RWPE2 (cell line): ENCODE data around the gene THTPA.
"Not testable (repeated sequence)": the region's sequence is repeated elsewhere in the genome, so short reads cannot be mapped to it uniquely, and the experiment has no call there.

Experiments
- ATAC-seq: fragments of 200-7000 bp; cut with Tn5 transposase; 3 replicates; pipeline ENCODE4 v1.9.1; 2021; ENCODE audit warnings: low read depth
- DNase-seq: peaks from one replicate; pipeline ENCODE4 v3.0.0-alpha.2; 2020; ENCODE audit warnings: low spot score
- H3K27ac ChIP-seq: fragments of 450-650 bp; 2 replicates; pipeline ENCODE4 v1.5.1; 2017; ENCODE audit warnings: mild to moderate bottlenecking; ENCODE audit not compliant: poor library complexity, severe bottlenecking
- H3K27me3 ChIP-seq: fragments of 250-450 bp; sonication (Bioruptor Pico); 2 replicates; pipeline ENCODE4 v1.5.1; 2021; ENCODE audit warnings: mild to moderate bottlenecking, moderate library complexity; ENCODE audit not compliant: insufficient read depth, poor library complexity, severe bottlenecking
- H3K36me3 ChIP-seq: fragments of 250-450 bp; sonication (Bioruptor Pico); 2 replicates; pipeline ENCODE4 v1.5.1; 2020; ENCODE audit warnings: low read depth, mild to moderate bottlenecking, moderate library complexity
- H3K4me1 ChIP-seq: fragments of 250-450 bp; sonication (Bioruptor Pico); 2 replicates; pipeline ENCODE4 v1.5.1; 2021; ENCODE audit warnings: mild to moderate bottlenecking, moderate library complexity; ENCODE audit not compliant: insufficient read depth, poor library complexity, severe bottlenecking
- H3K4me3 ChIP-seq: fragments of 250-450 bp; sonication (Bioruptor Pico); 2 replicates; pipeline ENCODE4 v1.5.1; 2021; ENCODE audit warnings: mild to moderate bottlenecking, moderate library complexity; ENCODE audit not compliant: severe bottlenecking
- H3K9me3 ChIP-seq: fragments of 250-450 bp; sonication (Bioruptor Pico); 2 replicates; pipeline ENCODE4 v1.5.1; 2021; ENCODE audit warnings: mild to moderate bottlenecking, moderate library complexity; ENCODE audit not compliant: severe bottlenecking
- TF ChIP-seq, protein P1 (sequence below): fragments of 450-650 bp; IDR thresholded peaks from one replicate; pipeline ENCODE4 v1.5.1; 2017; ENCODE audit warnings: mild to moderate bottlenecking, moderate library complexity; ENCODE audit not compliant: poor library complexity, severe bottlenecking

The THTPA gene

DNA sequence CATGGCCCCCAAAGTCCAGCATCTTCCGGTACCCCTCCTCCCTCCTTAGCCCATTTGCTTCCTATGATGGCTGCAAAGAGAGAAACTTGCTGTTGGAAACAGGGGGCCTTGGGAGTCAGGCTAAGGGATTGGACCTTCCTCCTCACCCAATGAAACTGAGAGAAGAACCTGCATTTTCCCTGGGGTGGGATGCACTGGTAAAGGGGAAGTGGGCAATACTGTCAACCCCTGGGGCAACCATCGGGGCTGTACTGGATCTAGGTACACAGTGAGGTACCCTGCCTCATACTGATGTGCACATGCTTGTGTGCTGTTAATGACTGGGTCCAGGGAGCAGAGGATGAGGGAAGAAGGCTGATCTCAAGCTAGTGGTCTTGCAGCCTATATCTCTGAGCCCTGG is 33.5 kb downstream of the THTPA start:
- H3K9me3 ChIP-seq, result no peaks in the 10 kb centered on the region
- no peak overlapping the region for H3K27ac ChIP-seq
- ATAC-seq (no peak), DNase-seq (no peak)
- H3K4me1 ChIP-seq, result no peaks in the 10 kb centered on the region
- H3K27me3 ChIP-seq, result no peaks in the 10 kb centered on the region
- no peak overlapping the region for H3K4me3 ChIP-seq
- H3K36me3 ChIP-seq, result no peaks in the 10 kb centered on the region
- TF ChIP-seq, protein P1, sequence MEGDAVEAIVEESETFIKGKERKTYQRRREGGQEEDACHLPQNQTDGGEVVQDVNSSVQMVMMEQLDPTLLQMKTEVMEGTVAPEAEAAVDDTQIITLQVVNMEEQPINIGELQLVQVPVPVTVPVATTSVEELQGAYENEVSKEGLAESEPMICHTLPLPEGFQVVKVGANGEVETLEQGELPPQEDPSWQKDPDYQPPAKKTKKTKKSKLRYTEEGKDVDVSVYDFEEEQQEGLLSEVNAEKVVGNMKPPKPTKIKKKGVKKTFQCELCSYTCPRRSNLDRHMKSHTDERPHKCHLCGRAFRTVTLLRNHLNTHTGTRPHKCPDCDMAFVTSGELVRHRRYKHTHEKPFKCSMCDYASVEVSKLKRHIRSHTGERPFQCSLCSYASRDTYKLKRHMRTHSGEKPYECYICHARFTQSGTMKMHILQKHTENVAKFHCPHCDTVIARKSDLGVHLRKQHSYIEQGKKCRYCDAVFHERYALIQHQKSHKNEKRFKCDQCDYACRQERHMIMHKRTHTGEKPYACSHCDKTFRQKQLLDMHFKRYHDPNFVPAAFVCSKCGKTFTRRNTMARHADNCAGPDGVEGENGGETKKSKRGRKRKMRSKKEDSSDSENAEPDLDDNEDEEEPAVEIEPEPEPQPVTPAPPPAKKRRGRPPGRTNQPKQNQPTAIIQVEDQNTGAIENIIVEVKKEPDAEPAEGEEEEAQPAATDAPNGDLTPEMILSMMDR, result no peak

- DNase-seq (no peak), ATAC-seq (no peak)
- Histone ChIP-seq H3K4me1 (no peaks in the 10 kb centered on the region), H3K27me3 (no peaks in the 10 kb centered on the region), H3K36me3 (no peaks in the 10 kb centered on the region), H3K4me3 (no peak overlapping the region), H3K27ac (no peak overlapping the region), H3K9me3 (no peaks in the 10 kb centered on the region)
- TF ChIP-seq, protein P1, result no peak
Measured at GRCh38 chr14:23590198-23590597, 34.1 kb downstream of the THTPA start.

DNA sequence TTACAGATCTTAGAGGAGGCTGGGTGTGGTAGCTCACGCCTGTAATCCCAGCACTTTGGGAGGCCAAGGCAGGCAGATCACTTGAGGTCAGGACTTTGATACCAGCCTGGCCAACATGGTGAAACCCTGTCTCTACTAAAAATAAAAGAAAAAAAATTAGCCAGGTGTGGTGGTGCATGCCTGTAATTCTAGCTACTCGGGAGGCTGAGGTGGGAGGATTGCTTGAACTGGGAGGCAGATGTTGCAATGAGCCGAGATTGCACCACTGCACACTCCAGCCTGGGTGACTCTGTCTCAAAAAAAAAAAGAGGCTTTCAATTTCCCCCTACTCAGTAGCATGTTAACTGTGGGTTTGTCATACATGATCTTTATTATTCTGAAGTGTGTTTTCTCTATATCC is 38.1 kb downstream of the THTPA start:
- not testable (repeated sequence) for H3K4me3 ChIP-seq, H3K4me1 ChIP-seq, H3K9me3 ChIP-seq, H3K27ac ChIP-seq, DNase-seq, H3K27me3 ChIP-seq, ATAC-seq, H3K36me3 ChIP-seq

- TF ChIP-seq, protein P1, result no peak
- Histone ChIP-seq H3K36me3 (no peaks in the 10 kb centered on the region), H3K27ac (no peak overlapping the region), H3K4me3 (no peak overlapping the region), H3K27me3 (no peaks in the 10 kb centered on the region), H3K4me1 (no peaks in the 10 kb centered on the region), H3K9me3 (no peaks in the 10 kb centered on the region)
- DNase-seq, result no peak
- no peak for ATAC-seq
Measured at GRCh38 chr14:23600322-23600707, 44.2 kb downstream of the THTPA start.

DNA sequence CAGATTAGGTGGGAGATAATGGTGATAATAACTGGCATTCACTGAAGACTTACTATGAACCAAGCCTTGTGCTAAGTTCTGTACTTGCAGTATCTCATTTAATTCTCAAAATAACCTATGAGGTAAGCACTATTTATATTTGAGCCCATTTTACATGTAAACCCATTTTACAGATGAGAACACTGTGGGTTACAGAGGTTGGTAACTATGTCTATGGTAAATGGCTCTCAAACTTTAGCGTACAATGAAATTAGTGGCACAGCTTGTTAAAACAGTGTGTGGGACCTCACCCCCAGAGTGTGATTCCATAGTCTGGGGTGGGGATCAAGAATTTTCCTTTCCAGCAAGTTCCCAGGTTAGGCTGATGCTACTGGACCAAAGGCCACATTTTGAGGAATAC is 44.7 kb downstream of the THTPA start:
- no peak for ATAC-seq

More for the DNA sequence above, 44.7 kb downstream of the THTPA start:
- Histone ChIP-seq H3K36me3 (no peaks in the 10 kb centered on the region), H3K4me1 (no peaks in the 10 kb centered on the region), H3K4me3 (no peak overlapping the region), H3K9me3 (no peaks in the 10 kb centered on the region), H3K27ac (no peak overlapping the region), H3K27me3 (no peaks in the 10 kb centered on the region)
- DNase-seq, result no peak
- TF ChIP-seq, protein P1, result no peak
